Osteocyte (in vitro differentiated cells): ENCODE measurements around the gene CTNNBIP1. TPM values are rescaled to one million over a fixed set of nuclear protein-coding genes. Genes with fewer than 3 reads are reported as not detected.

Experiments used
- DNase-seq: peaks from one replicate; pipeline ENCODE4 v3.0.0; 2021; ENCODE audit warnings: mixed read lengths; ENCODE audit not compliant: unreplicated experiment; ENCODE audit errors: extremely low spot score
- H3K27ac Mint-ChIP-seq: one replicate; pipeline ENCODE4 v1.8.0; 2021; ENCODE audit warnings: mild to moderate bottlenecking, mixed read lengths; ENCODE audit not compliant: unreplicated experiment
- H3K27me3 Mint-ChIP-seq: one replicate; pipeline ENCODE4 v1.8.0; 2021; ENCODE audit warnings: mixed read lengths; ENCODE audit not compliant: unreplicated experiment
- H3K36me3 Mint-ChIP-seq: one replicate; pipeline ENCODE4 v1.8.0; 2021; ENCODE audit warnings: mixed read lengths; ENCODE audit not compliant: unreplicated experiment
- H3K4me1 Mint-ChIP-seq: one replicate; pipeline ENCODE4 v1.8.0; 2021; ENCODE audit warnings: mixed read lengths; ENCODE audit not compliant: unreplicated experiment
- H3K4me3 Mint-ChIP-seq: one replicate; pipeline ENCODE4 v1.8.0; 2021; ENCODE audit warnings: mild to moderate bottlenecking, moderate library complexity, mixed read lengths; ENCODE audit not compliant: unreplicated experiment
- H3K9me3 Mint-ChIP-seq: one replicate; pipeline ENCODE4 v1.8.0; 2021; ENCODE audit warnings: mixed read lengths; ENCODE audit not compliant: unreplicated experiment
- total RNA-seq: library from RNA; stranded (reverse); gene quantifications from 2 replicates; pipeline ENCODE4 v1.2.1, GENCODE V29; 2021
- TF ChIP-seq, protein P1 (sequence below): fragments of 200-600 bp; sonication (generic); IDR thresholded peaks from 2 replicates; pipeline ENCODE4 v1.5.0; 2021; ENCODE audit warnings: antibody characterized with exemption, mild to moderate bottlenecking, moderate library complexity

The CTNNBIP1 gene
- total RNA-seq, 1 donor from 2014 or later: 27.6 TPM

DNA sequence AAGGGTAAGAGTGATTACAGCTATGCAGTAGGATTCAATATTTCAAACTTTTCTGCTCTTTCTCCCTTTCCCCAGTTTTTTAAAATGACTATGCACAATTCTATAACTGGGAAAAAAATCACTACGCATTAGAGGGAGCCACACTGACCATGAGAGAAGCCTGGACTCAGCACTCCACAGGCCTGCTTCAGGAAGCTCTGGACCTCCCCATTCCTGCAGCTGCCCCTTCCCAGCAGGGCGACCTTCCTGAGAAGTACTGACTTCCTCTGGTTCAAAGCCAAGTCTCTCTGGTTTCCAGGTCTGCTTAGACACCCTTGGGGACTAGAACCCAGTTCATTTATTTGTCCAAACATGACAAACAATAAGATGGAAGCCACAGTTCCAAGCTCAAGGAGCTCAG lies 44.3 kb downstream of the CTNNBIP1 start:
- Mint-ChIP-seq H3K4me3 (no peak overlapping the region), H3K27me3 (no peaks in the 10 kb centered on the region), H3K9me3 (no peaks in the 10 kb centered on the region), H3K4me1 (peaks cover 9% of the 10 kb centered on the region), H3K27ac (no peak overlapping the region), H3K36me3 (peaks cover 6% of the 10 kb centered on the region)
- DNase-seq: no peak
- TF ChIP-seq, protein P1, sequence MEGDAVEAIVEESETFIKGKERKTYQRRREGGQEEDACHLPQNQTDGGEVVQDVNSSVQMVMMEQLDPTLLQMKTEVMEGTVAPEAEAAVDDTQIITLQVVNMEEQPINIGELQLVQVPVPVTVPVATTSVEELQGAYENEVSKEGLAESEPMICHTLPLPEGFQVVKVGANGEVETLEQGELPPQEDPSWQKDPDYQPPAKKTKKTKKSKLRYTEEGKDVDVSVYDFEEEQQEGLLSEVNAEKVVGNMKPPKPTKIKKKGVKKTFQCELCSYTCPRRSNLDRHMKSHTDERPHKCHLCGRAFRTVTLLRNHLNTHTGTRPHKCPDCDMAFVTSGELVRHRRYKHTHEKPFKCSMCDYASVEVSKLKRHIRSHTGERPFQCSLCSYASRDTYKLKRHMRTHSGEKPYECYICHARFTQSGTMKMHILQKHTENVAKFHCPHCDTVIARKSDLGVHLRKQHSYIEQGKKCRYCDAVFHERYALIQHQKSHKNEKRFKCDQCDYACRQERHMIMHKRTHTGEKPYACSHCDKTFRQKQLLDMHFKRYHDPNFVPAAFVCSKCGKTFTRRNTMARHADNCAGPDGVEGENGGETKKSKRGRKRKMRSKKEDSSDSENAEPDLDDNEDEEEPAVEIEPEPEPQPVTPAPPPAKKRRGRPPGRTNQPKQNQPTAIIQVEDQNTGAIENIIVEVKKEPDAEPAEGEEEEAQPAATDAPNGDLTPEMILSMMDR: no peak

DNA sequence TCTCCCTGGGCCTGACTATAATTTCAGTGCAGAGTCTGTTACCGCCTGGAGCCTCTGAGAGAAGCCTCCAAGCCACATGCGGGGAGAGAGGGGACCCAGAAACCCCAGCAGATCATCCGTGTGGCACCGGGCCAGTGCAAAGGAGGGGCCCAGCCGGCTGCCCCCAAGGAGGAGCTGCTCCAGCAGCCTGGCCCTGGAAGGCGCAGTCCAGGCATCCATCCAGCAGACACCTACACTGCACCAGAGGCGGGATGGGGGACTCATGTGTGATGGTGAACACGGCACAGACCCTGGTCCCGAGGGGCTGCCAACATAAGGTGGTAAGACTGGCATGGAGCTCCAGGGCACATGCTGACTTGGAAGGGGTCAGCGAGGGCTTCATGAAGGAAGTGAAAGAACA lies 46.7 kb downstream of the CTNNBIP1 start:
- DNase-seq: no peak
- Mint-ChIP-seq H3K36me3 (peaks cover 10% of the 10 kb centered on the region), H3K27ac (no peak overlapping the region), H3K9me3 (no peaks in the 10 kb centered on the region), H3K4me1 (peaks cover 20% of the 10 kb centered on the region), H3K4me3 (no peak overlapping the region), H3K27me3 (no peaks in the 10 kb centered on the region)
- TF ChIP-seq, protein P1: no peak

DNA sequence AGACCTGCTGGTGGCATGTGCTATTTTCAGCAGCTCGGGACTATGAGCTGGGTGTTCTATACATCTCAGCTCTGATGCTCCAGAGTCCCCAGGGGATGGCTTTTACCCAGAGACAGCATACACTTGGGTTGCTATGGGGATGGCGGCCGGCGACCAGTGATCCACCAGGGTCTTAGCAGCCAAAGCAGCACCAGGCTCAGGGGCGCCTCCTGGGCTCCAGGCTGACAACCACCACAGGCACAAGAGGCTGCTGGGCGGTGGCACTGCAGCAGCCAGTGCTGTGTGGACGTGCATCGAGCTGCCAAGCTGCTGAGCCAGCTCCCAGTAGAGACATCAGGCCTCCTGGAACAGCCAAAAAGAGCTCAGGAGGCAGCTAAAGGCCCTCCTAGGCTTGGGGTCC lies 48.7 kb downstream of the CTNNBIP1 start:
- Mint-ChIP-seq H3K9me3 (no peaks in the 10 kb centered on the region), H3K4me3 (no peak overlapping the region), H3K27me3 (no peaks in the 10 kb centered on the region), H3K27ac (no peak overlapping the region), H3K4me1 (peaks cover 20% of the 10 kb centered on the region), H3K36me3 (peaks cover 8% of the 10 kb centered on the region)
- TF ChIP-seq, protein P1: no peak
- DNase-seq: no peak

DNA sequence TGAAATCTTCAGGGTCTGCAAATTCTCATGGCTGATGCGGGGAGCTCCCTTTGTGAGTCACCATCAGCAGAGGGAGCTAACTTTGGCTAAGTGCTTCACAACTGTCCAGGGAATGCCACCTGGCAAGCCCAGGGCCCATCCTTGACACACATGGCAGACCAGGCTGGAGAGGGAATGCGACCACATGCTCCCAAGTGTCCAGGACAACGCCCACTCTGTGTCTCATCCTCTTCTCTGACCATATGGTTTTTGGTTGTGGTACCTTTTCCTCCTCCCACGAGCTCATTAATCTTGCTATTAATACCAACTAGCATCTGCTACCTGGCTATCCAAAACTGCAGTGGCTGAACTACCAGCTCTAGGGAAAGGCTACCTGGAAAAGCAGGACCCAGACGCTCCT lies 49.2 kb downstream of the CTNNBIP1 start:
- no peak for DNase-seq
- Mint-ChIP-seq H3K4me1 (peaks cover 18% of the 10 kb centered on the region), H3K36me3 (peaks cover 8% of the 10 kb centered on the region), H3K27ac (no peak overlapping the region), H3K27me3 (no peaks in the 10 kb centered on the region), H3K9me3 (no peaks in the 10 kb centered on the region), H3K4me3 (no peak overlapping the region)
- TF ChIP-seq, protein P1: no peak

DNA sequence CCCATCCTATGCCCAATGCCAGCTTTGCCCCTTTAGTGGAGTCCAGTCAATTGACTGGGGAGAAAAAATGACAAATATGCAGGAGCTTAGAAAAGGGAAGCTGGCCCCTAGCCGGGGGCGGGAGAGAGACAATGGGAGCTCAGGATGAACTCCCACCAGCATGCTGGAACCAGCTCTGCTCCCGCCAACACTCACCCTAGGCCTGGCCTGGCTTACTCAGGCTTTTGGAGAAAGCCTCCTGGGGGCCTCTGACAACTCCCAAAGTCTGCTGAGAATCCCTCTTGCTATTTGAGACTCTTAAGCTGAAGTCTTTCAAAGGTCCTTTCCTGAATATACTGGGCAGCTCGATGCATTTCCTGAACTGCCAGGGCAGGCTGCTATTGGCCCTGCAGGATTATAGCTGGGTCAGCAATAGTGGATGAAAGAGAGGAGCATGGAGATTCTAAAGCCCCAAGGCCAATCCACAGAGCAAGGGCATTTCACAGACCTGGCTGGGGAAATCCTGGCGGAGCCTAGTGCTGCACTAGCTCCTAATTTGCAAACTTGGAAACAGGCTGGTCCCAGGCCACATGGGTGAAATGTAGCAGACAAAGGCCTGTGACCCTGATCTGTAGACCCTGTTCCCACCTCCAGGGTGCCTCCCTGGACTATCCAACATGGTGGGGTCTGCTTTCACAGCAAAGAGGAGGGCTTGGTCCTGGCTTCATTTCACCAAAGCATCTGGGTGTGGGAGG lies 50.6 kb downstream of the CTNNBIP1 start:
- no peak for DNase-seq
- TF ChIP-seq, protein P1: no peak
- Mint-ChIP-seq H3K4me3 (no peak overlapping the region), H3K27ac (peak overlapping the region; percentile 68), H3K4me1 (peaks cover 13% of the 10 kb centered on the region), H3K27me3 (no peaks in the 10 kb centered on the region), H3K9me3 (no peaks in the 10 kb centered on the region), H3K36me3 (peaks cover 11% of the 10 kb centered on the region)
